ENCODE measurements around the gene ACTRT3. TPM values are rescaled to one million over a fixed set of nuclear protein-coding genes. Genes with fewer than 3 reads are reported as not detected.

Gene ACTRT3
- total and polyA plus RNA-seq, 2 of the 13 experiments (the other 11 are each of a cell fraction or from before 2014, with no cell fraction given): 0.42 to 0.97 TPM

DNA sequence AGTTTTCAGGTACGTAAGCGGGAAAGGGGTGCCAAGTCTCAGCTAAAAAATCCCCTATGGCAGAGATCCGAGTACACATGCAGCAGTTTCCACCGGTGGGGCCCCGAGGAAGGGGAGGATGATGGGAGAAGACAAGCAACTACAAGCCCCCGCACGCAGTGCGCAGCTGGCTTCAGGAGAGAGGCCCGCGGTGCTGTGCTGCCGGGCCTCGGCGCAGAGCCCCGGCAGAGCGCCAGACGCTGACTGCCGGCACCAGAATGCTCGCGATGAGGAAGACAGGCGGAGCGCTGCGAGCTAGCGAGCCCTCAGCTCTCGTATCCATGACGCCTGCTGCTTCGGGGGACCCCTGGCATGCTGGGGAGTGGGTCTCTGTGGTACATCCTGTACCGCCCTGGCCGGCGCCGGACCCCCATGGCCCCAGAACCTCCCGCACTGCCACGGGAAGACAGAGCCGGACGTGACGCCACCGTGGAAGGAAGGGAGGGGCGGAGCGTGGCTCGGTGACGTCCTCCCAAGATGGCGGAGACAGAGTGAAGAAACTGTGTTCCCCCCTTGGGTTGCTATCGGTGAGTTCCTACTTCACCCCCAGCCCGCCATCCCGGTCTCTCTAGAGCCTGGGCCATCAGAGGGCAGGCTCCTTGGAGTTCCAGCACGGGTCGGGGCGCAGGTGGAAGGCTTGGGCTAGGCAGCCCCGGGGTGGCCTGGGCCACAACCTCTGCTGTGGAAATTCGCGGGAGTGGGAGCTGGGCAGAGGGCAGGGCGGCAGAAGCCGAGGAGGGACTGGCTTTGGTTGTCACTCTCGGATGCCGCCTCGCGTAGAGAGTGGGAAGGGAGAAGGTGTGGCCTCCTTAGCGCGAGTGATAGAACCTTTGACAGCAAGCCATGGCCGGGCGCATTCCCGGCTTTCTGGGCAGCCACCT lies 3.8 kb upstream of the ACTRT3 start, which contains the start of gene MYNN (continued):
- TF ChIP-seq, protein P1, sequence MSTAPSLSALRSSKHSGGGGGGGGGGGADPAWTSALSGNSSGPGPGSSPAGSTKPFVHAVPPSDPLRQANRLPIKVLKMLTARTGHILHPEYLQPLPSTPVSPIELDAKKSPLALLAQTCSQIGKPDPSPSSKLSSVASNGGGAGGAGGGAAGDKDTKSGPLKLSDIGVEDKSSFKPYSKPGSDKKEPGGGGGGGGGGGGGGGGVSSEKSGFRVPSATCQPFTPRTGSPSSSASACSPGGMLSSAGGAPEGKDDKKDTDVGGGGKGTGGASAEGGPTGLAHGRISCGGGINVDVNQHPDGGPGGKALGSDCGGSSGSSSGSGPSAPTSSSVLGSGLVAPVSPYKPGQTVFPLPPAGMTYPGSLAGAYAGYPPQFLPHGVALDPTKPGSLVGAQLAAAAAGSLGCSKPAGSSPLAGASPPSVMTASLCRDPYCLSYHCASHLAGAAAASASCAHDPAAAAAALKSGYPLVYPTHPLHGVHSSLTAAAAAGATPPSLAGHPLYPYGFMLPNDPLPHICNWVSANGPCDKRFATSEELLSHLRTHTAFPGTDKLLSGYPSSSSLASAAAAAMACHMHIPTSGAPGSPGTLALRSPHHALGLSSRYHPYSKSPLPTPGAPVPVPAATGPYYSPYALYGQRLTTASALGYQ (CRISPR knock-in tag; IDR thresholded peaks at IDR 0.05): peak; percentile 54; the same call in 1 of the 2 replicates
- TF ChIP-seq, protein P2, sequence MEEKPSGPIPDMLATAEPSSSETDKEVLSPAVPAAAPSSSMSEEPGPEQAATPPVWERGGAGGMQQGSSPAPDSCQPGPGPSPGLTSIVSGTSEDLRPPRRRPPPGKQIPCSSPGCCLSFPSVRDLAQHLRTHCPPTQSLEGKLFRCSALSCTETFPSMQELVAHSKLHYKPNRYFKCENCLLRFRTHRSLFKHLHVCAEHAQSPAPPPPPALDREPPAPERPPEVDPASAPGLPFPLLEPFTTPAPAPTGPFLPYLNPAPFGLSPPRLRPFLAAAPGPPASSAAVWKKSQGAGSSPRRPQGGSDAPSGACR (CRISPR knock-in tag; IDR thresholded peaks at IDR 0.05): no peak; the same call in 1 of the 2 replicates
- peak; percentile 78 for TF ChIP-seq ZFP36L1 (CRISPR knock-in tag; IDR thresholded peaks at IDR 0.05)
- no peak for TF ChIP-seq ZNF703 (CRISPR knock-in tag; IDR thresholded peaks at IDR 0.05; ENCODE audit: borderline replicate concordance)
- peak; percentile 17; the same call in 1 of the 2 replicates for TF ChIP-seq RCOR2 (CRISPR knock-in tag; IDR thresholded peaks at IDR 0.05)
- no peak for TF ChIP-seq TOPORS (CRISPR knock-in tag; IDR thresholded peaks at IDR 0.05)
- TF ChIP-seq ZNF816 (CRISPR knock-in tag; IDR thresholded peaks at IDR 0.05; ENCODE audit: borderline replicate concordance): peak; percentile 62; the same call in 1 of the 2 replicates
- no peak for TF ChIP-seq ZSCAN20 (CRISPR knock-in tag; IDR thresholded peaks at IDR 0.05; ENCODE audit: borderline replicate concordance)
- TF ChIP-seq, protein P3, sequence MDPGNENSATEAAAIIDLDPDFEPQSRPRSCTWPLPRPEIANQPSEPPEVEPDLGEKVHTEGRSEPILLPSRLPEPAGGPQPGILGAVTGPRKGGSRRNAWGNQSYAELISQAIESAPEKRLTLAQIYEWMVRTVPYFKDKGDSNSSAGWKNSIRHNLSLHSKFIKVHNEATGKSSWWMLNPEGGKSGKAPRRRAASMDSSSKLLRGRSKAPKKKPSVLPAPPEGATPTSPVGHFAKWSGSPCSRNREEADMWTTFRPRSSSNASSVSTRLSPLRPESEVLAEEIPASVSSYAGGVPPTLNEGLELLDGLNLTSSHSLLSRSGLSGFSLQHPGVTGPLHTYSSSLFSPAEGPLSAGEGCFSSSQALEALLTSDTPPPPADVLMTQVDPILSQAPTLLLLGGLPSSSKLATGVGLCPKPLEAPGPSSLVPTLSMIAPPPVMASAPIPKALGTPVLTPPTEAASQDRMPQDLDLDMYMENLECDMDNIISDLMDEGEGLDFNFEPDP (CRISPR knock-in tag; conservative IDR thresholded peaks at IDR 0.05): no peak
- TF ChIP-seq, protein P4, sequence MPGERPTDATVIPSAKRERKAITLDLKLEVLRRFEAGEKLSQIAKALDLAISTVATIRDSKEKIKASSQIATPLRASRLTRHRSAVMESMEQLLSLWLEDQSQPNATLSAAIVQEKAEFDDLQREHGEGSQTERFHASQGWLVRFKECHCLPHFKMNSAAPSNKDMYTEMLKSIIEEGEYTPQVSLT (CRISPR knock-in tag; IDR thresholded peaks at IDR 0.05; ENCODE audit: borderline replicate concordance, low read depth): no peak
- TF ChIP-seq, protein P5, sequence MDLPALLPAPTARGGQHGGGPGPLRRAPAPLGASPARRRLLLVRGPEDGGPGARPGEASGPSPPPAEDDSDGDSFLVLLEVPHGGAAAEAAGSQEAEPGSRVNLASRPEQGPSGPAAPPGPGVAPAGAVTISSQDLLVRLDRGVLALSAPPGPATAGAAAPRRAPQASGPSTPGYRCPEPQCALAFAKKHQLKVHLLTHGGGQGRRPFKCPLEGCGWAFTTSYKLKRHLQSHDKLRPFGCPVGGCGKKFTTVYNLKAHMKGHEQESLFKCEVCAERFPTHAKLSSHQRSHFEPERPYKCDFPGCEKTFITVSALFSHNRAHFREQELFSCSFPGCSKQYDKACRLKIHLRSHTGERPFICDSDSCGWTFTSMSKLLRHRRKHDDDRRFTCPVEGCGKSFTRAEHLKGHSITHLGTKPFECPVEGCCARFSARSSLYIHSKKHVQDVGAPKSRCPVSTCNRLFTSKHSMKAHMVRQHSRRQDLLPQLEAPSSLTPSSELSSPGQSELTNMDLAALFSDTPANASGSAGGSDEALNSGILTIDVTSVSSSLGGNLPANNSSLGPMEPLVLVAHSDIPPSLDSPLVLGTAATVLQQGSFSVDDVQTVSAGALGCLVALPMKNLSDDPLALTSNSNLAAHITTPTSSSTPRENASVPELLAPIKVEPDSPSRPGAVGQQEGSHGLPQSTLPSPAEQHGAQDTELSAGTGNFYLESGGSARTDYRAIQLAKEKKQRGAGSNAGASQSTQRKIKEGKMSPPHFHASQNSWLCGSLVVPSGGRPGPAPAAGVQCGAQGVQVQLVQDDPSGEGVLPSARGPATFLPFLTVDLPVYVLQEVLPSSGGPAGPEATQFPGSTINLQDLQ (CRISPR knock-in tag; IDR thresholded peaks at IDR 0.05): no peak
- no peak for TF ChIP-seq ZNF24 (IDR thresholded peaks at IDR 0.05)
- TF ChIP-seq, protein P6, sequence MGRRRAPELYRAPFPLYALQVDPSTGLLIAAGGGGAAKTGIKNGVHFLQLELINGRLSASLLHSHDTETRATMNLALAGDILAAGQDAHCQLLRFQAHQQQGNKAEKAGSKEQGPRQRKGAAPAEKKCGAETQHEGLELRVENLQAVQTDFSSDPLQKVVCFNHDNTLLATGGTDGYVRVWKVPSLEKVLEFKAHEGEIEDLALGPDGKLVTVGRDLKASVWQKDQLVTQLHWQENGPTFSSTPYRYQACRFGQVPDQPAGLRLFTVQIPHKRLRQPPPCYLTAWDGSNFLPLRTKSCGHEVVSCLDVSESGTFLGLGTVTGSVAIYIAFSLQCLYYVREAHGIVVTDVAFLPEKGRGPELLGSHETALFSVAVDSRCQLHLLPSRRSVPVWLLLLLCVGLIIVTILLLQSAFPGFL (CRISPR knock-in tag; IDR thresholded peaks at IDR 0.05): no peak
- peak; percentile 82; the same call in 1 of the 2 replicates for TF ChIP-seq ZNF605 (CRISPR knock-in tag; IDR thresholded peaks at IDR 0.05)
- no peak for TF ChIP-seq NCOR1 (IDR thresholded peaks at IDR 0.05; ENCODE audit: borderline replicate concordance, low read length)
- peak; percentile 88 for TF ChIP-seq YEATS4 (CRISPR knock-in tag; IDR thresholded peaks at IDR 0.05; ENCODE audit: borderline replicate concordance)
- TF ChIP-seq IRX3 (CRISPR knock-in tag; IDR thresholded peaks at IDR 0.05; ENCODE audit: borderline replicate concordance, low read depth): no peak
- TF ChIP-seq HDAC2 (CRISPR knock-in tag; IDR thresholded peaks at IDR 0.05): peak; percentile 78
- no peak; the same call in none of the 2 replicates for TF ChIP-seq ZBTB7A (CRISPR knock-in tag; IDR thresholded peaks at IDR 0.05)
- peak; percentile 95 for TF ChIP-seq DNMT3B (CRISPR knock-in tag; conservative IDR thresholded peaks at IDR 0.05)
